GM12891 (cell line): Measurements from ENCODE around the gene CALCB.

Experiments
- DNase-seq: peaks from one replicate; pipeline ENCODE4 v3.0.0; 2011; ENCODE audit warnings: low spot score; ENCODE audit not compliant: insufficient read length
- FAIRE-seq: peaks from 2 replicates; lab custom pipeline; 2011; peaks lifted over from hg19 to GRCh38; lab: Jason Lieb, UNC
- PAX5 ChIP-seq: IDR thresholded peaks from 2 replicates; pipeline ENCODE4 v1.6.1; 2011; ENCODE audit warnings: low read length, moderate library complexity, mild to moderate bottlenecking; ENCODE audit not compliant: insufficient read depth, severe bottlenecking
- POLR2A ChIP-seq: IDR thresholded peaks from 2 replicates; pipeline ENCODE4 v1.6.1; 2011; ENCODE audit warnings: low read depth, low read length, control low read depth
- POLR2AphosphoS5 ChIP-seq: IDR thresholded peaks from 2 replicates; pipeline ENCODE4 v1.6.1; 2011; ENCODE audit warnings: low read depth, low read length, control low read depth
- POU2F2 ChIP-seq: IDR thresholded peaks from 2 replicates; pipeline ENCODE4 v1.6.1; 2011; ENCODE audit warnings: low read depth, mild to moderate bottlenecking, control low read depth, low read length, moderate library complexity
- SPI1 ChIP-seq: IDR thresholded peaks from 2 replicates; pipeline ENCODE4 v1.6.1; 2011; ENCODE audit warnings: low read depth, low read length, control low read depth
- TAF1 ChIP-seq: IDR thresholded peaks from 2 replicates; pipeline ENCODE4 v1.6.1; 2011; ENCODE audit warnings: low read depth, low read length, control low read depth

The CALCB gene

DNA sequence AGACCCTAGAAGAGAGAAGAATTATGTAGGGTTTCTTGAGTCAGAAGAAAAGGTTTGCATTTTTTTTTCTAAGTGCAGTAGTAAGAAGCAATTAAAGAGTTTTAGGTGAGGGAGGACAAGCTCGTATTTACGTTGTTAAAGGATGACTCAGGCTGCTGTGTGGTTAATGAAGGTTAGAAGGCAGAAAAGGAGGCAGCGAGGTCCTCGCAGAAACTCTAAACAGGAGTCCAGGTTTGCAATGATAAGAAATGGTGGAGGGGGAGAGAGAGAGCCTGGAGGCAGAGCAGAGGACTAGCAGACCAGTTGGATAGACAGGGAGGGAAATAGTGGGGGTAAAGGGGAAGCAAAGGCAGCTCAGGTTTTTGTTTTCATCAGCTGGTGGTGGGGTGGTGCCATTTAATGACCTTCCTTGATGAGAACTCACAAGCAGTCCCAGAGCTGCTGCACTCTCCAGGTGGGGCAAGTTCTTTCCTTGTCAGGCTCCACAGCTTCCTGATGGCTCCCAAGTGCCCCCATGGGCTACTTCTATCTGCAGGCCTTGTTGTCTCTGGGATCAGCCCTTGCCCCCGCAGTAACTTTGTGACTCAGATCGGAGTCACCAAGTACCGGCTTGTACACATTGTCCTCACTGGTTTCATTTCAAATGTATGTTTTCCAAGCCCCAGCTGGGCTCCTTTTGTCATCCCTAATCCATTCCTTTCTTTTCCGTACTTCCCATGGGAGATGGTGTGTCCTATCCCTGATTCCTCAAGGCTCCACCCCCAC, 33.0 kb downstream of the CALCB start:
- FAIRE-seq (no peak), DNase-seq (no peak)
- TF ChIP-seq POLR2A: no peak
- no peak for TF ChIP-seq PAX5
- TF ChIP-seq SPI1: no peak
- no peak for TF ChIP-seq TAF1
- no peak for TF ChIP-seq POU2F2
- TF ChIP-seq POLR2AphosphoS5: no peak

DNA sequence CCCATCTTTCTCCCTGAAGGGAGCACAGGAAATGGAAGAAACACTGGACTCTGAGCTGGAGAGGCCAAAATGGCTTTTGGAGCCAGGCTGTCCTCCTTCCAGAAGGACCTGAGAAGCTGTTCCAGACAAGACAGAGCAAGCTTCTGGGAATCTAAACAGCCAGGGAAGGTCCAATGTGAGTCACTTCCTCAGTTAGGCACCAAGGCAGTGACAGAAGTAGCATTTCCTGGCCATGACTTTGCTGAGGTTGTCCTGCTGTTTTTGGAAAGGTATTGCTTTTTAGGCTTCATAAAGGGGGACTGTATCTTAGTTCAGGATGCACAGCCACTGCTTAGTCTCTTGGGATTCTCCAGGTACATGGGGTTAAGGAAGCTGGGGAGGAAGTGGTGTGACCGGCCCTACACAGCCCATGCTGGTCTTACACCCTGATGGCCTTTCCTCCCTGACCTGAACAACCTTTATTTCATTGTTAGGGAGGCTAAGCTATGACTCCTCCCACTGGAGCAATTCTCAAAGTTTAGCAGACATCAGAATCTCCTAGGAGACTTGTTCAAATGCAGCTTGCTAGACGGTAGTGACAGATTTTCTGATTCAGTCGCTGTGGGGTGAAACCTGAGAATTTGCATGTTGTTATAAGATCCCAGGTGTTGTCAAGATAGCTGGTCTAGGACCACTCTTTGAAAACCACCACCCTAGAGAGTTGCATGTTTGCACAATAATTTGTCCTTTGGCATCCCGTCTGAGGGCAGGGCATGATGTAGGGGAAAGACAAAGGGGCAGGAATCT, 34.5 kb downstream of the CALCB start:
- no peak for TF ChIP-seq POU2F2
- no peak for TF ChIP-seq PAX5
- TF ChIP-seq SPI1: no peak
- no peak for TF ChIP-seq TAF1
- no peak for TF ChIP-seq POLR2A
- no peak for TF ChIP-seq POLR2AphosphoS5
- DNase-seq: no peak

DNA sequence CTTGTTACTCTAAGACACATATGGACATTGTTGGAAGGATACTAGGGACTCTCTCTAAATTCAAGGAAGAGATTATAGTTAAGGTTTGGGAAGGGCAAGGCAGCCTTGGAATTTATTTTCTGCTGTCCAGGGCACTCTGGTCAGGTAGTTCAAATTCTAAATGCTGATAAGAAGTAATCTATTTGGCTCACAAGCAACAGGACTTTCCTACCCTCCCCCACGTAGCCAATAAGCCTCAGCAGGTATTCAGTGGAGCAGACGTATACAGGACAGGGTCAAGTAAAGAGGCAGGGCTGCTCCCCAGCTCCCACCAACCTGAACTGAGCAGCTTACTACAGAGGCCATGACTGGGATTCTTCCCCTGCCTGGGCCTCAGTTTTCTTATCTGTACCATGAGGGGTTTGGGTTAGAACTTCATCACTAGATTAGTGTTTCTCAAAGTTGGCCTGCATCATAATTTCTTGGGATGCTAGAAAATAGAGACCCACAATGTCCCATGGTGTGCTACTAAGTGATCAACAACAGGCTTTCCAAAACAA, 35.3 kb downstream of the CALCB start:
- no peak for TF ChIP-seq SPI1
- no peak for TF ChIP-seq POLR2AphosphoS5
- FAIRE-seq: no peak
- no peak for DNase-seq

More for the DNA sequence above, 34.5 kb downstream of the CALCB start:
- peak; percentile 48 for FAIRE-seq

DNA sequence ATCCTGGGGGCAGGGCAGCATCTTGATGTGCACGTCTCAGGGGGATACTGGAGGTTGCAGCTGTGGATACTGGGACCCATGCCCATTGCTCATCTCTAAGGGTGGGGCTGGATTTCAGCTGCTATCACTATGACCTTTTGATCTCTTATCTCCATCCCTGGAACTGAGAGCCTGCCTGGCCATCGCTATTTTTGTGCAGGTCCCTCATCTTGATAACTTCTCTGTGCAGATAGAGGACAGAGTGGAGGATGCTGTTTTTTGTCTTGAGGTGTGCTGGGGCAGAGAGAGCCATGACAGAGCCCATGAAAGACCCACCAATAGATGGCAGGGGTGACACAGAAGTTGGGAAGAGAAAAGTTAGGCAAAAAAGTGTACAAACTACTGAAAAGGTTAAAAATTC, 36.2 kb downstream of the CALCB start:
- TF ChIP-seq POU2F2: no peak
- TF ChIP-seq POLR2AphosphoS5: no peak
- FAIRE-seq: no peak
- no peak for DNase-seq

DNA sequence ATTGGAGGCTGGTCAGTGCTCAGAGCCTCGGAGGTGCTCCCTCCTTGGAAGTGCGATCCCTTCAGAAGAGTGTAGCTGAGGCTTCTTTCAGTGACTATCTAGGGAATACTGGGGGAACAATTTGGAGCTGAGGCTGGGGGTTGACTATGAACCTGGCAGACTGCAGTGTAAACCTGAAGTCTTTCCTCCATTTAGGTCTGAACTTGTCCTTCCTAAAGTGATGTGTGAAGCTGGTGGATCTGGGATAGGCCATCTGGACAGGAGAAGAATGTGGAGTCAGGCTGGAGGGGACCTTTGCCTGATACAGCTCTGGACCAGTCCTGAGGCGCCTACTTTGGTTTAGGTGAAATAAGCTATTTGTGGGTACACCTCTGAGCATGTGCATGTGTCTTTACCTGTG, 37.8 kb downstream of the CALCB start:
- DNase-seq (no peak), FAIRE-seq (no peak)
- TF ChIP-seq POLR2AphosphoS5: no peak

DNA sequence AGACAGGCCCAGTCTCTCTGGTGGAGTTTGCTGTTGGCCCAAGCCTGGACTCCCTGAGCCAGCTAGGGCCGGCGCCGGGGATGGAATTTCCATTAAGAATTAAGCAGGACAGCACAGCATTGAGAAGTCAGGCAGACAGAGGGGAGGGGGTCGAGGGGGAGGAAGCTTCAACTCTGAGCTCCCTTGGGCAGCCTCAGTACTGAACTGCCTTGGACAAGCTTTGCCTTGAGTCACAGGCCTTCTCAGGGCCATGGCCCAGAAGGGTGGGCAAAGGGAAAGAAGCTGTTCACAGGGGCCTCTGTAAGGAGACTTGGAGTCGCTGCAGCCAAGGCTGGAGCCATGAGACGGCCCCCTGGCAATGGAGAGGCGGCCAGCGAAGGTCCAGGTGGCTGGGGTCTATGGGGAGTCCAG, 38.7 kb downstream of the CALCB start:
- TF ChIP-seq SPI1 (no peak), PAX5 (no peak), POU2F2 (no peak), POLR2A (no peak), POLR2AphosphoS5 (no peak), TAF1 (no peak)
- no peak for DNase-seq
- FAIRE-seq: no peak

DNA sequence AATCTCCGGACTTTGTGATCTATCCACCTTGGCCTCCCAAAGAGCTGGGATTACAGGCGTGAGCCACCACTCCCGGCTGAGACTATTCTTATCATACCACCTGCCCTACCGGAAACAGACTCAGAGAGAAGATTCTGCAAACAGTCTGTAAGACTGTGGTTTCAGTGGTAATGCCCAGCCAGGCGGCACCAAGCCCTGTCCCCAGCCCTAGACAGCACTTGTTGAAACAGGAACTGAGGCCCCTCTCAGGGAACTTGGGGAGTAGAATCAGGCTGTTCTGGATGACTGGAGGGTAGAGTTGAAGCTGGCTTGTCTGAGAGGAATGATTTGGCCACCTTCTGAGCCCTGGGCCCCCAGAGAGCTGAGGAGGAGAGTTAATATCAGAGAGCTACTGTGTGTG, 40.0 kb downstream of the CALCB start:
- peak; percentile 45 for DNase-seq

DNA sequence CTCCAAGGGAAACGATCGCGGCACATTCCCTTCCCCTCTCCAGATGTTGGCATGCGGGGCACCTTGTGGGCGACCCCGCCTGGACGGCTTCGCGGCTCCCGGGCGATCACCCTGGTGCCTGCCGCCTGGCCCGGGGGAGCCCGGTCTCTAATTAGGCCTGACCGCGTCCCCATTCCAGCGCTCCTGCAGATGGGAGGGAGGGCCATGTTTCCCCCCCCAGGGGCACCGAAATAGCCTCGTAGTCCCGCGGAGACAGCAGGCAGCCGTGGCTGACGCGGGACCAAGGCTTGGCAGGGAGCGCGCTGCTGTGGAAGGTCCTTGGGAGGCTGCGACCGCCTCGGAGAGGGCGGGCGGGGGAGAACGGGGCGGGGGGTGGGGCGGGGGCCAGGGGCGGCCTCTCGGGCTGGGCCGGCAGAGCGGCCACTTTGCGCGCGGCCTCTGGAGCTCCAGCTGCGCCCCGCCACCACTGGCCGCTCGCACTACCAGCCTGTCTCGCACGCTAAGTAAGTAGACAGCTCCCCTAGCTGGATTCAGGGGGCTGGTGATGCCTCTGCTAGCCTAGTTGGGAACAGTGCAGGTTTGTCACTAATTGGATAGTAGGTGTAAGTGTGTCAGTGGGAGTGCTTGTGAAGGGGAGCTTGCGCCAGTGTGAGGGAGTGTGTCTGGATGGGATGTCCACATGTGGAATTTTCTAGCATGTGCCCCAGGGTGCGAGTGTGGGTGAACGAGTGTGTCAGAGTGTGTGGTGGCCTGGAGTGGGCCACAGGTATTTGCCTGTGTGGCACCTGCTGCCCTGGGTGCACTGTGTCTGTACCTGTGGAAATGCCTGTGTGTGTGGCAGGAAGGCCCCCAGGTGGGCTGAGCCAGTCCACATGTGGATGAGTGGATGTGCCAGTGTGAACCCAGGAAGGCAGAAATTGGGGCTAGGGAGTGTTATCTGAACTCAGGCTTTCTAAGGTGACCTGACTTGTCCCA, 41.4 kb downstream of the CALCB start, which contains the start of gene INSC:
INSC (plus strand) TSS at position 423 of the 975 bp plus-strand sequence. CDS start 34,252 bp downstream, outside the sequence.
- DNase-seq (no peak), FAIRE-seq (peak; percentile 61)
- no peak for TF ChIP-seq TAF1
- TF ChIP-seq POLR2AphosphoS5: no peak
- no peak for TF ChIP-seq PAX5
- no peak for TF ChIP-seq SPI1
- no peak for TF ChIP-seq POLR2A
- no peak for TF ChIP-seq POU2F2

More for the DNA sequence above, 40.0 kb downstream of the CALCB start:
- TF ChIP-seq PAX5 (peak; percentile 13), SPI1 (peak; percentile 79), POU2F2 (no peak)
- peak; percentile 90 for FAIRE-seq

DNA sequence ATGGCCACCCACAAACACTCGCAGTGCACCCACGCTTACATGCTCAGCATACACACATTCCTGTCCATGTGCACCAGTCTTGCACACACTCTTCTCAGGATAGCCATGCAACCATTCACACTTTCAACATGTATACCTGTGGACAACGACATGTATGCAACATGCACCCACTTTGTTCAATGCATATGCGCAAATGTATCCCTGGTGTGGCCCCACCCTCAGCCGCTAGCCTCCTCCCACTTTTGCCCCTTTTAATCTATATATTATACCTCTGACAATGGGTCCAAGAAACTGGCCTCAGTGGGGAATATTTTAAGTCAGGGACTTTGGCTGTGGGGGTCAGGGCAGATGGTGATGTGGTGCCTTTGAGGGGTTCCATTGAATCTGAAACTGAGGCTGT, 42.3 kb downstream of the CALCB start:
- TF ChIP-seq PAX5 (no peak), SPI1 (no peak), POU2F2 (no peak), TAF1 (no peak), POLR2AphosphoS5 (no peak), POLR2A (no peak)
- FAIRE-seq (no peak), DNase-seq (no peak)

DNA sequence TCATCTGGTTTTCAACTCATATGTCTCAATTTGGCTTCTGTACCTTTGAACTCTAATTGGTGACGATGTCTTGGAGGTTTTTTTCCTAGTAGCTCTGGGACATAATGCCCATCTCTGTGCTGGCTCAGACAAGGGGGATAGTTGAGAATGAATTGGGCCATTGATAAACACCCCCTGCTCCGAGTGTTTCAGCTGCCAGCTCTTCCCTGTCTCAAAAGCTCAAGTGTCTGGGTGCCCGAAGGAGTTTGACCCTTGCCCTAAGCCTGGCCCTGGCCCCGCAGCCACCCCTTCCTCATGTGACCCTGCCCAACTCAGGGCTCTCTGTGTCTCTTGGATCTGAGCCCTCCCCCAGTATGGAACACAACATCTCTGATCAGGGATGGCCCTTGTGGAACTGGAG, 44.4 kb downstream of the CALCB start:
- FAIRE-seq (no peak), DNase-seq (no peak)
- TF ChIP-seq POLR2AphosphoS5: no peak
- TF ChIP-seq POU2F2: no peak
- TF ChIP-seq TAF1: no peak
- TF ChIP-seq PAX5: no peak
- TF ChIP-seq SPI1: no peak
